HS-5 (cell line): ENCODE data around the gene SALL3.

ENCODE experiments used
- DNase-seq: peaks from one replicate; pipeline ENCODE4 v3.0.0-alpha.2; 2012; ENCODE audit warnings: low read depth

The SALL3 gene

DNA sequence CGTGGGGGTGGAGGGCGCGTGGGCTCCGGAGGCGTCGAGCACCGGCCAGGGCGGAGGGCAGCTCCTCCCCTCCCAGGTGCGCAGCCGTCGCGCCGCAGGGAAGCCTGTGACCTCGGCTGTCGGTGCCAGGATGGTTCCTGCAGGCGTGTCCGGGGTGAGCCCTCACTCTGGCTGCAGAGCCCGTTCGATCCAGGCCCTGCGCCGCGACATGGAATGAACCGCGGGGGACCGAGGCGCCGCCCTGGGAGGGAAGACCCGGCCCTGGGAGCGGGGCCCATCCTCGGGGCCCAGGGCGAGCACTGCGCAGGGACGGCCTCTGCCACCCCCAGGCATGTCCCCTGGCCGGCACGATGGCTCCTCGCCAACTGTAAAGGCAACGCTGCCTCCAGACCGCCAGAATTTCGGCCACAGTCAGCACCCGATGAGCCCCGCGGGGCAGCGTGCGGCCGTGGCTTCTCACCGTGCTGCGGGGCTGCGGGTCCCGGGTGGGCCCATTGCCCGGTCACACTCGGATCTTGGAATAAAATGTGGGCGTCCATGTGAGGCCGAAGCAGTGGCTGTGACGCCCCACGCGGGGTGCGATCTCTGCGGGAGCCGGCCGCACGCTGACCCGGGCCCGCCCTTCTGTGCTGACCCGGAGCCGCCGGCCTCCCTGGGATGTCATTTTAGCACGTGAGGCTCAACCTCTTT lies 26.6 kb downstream of the SALL3 start:
- no peak for DNase-seq

DNA sequence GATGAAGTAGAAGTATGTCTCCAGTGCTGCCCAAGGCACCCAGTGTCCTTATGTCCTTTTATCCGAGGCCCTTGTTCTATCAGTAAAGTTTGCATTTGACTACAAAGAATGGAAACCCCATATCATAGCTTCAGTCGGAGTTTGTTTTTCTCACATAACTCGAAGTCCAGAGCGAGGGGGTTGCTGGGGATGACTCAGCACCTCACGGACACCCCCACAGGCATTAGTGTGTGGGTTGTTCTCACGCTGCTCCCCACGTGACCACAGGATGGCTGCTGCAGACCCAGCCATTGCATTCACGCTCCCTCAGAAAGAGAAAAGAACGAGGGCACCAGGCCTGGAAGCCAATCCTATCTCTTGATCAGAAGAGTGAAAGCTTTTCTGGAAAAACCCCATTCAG lies 27.8 kb downstream of the SALL3 start:
- no peak for DNase-seq

DNA sequence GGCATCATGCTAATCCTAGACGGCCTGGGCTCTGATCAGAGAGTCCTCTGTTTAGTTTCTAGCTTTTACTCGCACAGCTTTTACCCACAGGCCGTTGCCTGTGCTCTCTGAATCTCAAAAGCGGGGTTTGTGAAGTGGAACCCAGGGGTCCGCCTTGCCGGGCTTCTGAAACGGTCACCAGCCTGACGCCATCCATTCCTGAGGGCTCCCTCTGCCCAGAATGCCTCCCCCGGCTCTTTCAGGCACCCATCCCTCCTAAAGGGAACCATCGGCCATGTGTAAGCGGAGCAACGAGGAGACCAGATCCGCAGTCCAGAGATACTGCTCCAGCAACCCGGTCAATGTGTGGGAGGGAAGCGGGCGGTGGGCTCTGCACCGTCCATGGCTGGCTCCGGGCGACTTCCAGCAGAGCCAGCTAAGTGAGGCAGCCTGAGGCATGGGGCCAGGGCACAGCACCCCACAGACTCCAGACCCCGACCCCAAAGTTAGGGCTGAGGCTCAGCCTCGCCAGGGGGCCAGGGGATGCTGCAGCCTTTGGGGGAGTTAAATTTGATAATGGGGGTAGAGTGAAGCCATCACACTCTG lies 28.8 kb downstream of the SALL3 start:
- DNase-seq = no peak

DNA sequence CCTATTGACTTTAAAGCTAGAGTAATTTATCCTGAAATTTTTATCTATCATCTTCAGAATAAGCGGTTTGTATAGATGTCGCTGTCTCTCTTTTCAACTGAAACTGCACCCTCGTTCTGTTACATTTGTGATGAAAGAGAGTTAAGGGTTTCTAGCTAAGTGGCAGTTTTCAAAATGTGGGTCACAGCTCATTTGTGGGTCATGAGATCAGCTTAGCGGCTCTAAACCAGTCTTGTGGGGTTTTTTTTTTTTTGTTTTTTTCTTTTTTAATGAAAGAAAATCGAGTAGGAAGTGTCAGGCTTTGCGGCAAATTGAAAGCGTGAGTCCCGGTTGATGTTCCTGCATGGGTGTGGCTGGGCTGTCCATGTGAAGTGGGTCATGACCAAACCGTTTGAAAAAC lies 31.2 kb downstream of the SALL3 start:
- DNase-seq = no peak

DNA sequence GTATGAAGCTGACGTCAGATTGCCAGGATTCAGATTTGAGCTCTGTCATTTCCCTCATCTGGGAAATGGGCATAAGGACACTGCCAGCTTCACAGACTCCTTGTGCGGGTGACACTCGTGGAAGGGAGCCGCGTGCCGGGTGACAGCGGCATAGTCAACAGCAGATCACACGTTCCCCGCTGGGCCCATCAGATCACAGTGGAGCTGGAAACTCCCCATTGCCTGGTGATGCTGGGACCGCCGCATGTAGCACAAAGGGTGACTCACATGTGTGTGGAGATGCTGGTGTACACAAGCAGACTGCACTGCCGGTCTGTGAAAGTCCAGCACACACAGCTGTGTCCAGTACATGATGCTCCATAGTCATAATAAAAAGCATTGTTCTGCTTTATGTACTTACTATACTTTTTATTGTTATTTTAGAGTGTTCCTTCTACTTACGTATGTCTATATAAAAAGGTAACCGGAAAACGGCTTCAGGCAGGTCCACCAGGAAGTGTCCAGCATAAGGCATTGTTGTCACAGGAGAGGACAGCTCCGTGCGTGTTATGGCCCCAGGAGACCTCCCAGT lies 31.8 kb downstream of the SALL3 start:
- DNase-seq = no peak

DNA sequence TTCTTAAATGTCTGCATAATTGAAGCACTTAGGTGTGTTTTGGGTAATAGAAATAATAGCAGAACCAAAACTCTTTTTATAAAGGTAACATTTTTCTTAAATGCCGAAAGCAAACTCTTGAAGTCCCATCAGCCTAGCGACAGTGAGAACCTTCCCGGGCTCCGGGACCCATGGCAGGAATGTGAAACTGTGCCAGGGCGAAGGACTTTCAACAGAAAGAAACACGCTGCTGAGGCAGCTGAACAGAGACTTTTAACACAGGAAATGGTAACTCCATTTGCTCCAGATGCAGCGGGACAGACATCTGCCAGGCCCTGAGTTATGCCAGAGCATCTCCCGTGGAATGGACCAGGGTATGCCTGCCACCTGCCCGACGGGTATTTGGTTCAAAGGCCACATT lies 34.3 kb downstream of the SALL3 start:
- DNase-seq = no peak

DNA sequence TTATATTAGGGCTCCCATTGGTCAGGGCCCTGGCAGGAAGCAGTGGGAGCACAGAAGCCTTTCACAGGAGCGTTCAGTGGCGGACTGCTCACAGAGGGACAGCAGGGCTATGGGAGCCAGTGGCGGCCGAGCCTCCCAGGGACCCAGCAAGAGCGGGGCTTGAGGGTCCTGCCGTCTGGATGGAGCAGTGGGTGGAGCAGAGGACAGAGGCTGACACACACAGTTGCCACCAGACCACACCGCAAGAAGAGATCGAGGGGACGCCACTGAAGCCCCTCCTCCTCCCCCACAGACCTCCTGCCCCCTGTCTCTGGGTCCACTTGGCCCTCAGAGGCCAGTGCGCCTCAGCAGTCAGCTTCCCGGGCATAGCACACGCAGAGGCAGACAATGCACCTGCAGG lies 39.3 kb downstream of the SALL3 start:
- DNase-seq = no peak

DNA sequence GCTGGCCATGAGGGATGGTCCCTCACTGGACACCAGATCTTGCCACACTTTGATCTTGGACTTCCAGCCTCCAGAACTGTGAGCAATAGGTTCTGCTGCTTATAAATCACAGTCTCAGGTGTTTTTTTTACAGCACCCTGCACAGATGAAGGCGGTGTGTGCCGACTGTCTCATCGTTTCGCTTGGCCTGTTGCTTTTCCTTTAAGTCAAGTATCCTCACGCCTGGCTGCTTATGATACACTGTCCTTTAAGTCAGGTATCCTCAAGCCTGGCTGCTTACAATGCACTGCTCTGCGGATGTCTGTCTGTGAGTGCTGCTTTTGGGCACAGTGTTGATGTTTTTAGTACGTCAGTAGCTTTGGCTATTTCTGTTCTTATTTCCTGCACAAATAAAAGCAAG lies 40.3 kb downstream of the SALL3 start:
- no peak for DNase-seq

DNA sequence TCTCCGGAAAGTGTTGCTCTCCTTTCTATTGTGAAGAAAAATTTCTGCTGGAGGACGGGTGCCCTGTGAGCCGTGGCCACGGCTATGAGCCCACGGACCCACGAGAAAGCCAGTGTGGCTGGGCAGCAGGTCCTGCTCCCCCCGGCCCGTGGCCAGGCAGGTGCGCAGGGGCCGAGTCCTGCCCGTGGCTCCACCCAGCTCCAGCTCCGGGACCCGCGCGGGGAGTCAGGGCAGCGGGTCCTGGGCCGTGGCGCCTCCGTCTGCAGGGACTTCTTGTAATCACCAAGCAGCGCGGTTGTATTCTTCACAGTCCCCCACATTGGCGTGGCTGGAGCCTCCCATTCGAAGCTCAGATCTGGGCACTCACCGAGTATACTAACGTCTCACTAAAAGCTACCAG lies 43.0 kb downstream of the SALL3 start:
- no peak for DNase-seq

DNA sequence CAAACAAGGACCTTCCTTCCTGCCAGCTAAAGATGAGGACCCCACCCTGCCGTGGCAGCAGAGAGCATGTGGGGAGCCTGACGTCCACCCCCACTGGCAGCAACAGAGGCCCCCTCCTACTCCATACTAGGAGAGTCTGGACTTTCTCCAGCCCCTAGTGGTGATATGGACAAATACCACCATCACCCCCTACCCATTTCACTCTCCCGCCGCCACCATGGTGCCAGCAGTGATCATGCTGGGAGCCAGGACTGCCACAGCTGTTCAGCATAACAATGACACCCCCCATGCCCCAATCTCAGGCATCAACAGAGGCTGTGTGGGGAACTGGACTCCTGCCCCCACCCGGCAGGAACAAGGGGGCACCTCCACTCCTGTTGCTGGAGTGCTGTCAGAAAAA lies 46.9 kb downstream of the SALL3 start:
- no peak for DNase-seq

DNA sequence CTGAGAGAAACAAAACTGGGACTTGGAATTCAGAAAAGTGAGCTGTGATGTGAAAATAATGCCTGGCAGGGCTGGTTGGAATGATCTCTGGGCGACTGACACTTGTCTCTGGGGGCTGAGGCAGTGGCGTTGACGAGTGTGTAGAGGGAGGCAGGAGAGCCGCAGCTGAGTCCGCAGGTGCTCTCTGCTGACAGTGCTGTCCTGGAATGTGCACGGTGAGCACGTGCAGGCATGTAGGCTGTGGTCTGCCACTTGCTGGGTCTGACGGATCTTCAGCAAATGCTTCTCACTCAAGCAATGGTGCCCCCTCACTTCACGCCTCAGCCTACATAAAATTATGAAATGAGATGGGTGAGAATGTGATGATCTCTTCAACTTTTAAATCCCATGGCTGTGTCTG lies 51.1 kb downstream of the SALL3 start:
- no peak for DNase-seq

DNA sequence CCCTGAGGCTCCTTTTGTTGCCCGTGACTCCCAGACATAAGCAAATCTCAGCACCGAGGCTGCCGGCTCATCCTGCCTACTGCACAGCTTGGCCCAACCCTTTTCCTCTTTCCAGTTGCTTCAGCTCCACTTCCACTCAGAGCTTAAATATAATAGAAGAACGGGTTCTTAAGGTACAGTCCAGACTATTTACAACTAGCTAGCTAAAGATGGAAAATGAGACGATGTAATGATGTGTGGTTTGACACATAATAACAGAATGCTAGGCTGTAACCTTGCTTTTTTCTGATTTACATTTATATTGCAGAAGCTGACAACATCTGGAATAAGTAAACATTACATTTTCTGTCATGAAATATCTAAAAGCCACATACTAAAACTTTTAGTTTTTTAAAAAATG lies 62.7 kb downstream of the SALL3 start:
- no peak for DNase-seq

DNA sequence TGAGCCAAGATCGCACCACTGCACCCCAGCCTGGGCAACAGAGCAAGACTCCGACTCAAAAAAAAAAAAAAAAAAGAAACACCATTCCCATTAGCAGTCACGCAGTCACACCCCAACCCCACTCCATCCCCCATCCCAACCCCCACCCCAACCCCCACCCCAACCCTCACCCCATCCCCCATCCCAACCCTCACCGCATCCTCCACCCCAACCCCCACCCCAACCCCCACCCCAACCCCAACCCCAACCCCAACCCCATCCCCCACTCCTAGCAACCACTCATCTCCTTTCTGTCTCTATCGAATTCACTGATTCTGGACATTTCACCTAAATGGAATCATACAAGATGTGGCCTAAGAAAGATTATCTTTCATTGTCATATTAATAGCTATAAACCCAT lies 63.7 kb downstream of the SALL3 start:
- no peak for DNase-seq

DNA sequence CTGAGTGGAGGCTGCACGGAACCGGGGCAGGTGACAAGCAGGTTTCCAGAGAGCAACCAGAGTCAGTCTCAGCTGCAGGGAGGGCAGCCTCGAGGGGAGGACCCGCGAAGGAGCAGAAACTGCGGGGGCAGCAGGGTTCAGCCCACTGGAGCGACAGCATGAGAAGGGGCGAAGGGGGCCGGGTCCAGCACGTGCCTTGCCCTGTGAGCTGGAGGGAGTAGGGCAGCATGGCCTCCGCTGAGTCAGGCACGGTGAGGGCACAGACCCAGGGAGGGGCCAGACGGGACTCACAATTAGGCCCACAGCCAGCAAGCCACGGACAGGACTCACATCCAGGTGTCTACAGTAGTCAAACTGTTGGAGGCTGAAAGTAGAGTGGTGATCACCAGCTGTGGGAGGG lies 66.9 kb downstream of the SALL3 start:
- no peak for DNase-seq

DNA sequence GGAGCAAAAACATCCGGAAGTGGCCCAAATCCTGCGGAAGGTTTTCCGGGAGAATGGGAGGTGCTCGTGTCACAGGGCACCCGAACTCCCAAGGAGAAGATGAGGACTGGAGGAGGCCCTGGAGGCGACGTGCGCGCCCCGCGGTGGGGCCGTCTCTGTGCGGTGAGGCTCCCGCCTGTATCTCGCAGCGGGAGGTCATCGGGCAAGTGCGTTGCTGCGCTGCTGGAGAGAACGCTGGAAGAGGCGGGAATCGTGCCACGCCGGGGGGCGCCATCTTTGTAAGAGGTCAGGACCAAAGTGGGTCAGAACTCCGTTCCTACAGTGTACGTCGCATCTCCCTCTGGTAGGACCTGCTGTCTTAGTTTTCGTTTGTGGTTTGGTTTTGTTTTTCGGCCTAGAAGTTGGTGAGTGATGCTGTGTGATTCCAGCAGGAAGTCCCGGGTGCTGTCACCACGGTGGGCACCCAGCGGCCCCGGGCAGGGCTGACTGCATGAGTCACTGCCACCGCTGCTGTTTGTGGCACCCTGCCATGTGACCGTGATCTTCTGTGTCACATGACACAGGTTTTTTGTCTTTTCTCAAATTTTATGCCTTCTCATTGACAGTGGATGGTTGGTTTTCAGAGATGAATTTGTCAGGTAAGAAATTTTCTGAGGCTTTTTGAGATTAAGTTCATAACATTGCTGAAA lies 68.1 kb downstream of the SALL3 start:
- DNase-seq = no peak

DNA sequence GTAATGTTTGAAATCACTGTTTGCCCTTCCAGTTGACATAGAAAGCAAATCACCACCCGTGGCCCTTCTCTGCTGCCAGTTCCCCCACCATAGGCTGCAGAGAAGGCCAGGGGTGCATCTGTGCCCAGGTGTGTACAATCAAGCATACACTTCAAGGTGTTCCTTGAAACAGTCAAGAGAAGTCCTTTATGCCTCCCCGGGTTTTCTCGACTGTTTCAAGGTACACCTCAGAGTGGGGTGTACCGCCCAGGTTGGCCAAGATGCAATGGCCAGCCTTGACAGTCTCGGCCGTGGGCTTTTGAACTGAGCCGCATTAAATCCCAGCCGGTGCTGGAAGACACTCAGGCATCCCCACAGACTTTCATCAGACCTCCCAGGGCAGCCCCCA lies 68.6 kb downstream of the SALL3 start:
- DNase-seq = no peak

DNA sequence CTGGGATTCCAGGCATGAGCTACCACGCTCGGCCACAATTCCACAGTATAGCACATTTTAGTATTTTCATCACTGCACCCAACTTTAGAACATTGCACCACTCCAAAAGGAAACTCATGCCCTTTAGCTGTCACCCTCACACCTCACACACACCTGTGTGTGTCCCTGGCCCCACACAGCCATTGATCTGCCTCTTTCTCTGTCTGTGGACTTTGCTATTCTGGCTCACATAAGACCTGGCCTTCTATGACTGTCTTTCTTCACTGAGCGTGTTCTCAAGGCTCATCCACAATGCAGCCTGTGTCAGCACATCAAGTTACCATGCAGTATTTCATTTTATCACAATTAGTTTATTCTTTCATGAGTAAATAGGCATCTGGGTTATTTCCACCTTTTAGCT lies 69.9 kb downstream of the SALL3 start:
- no peak for DNase-seq
